HFFc6 (cell line): ENCODE data around the gene ADIPOQ. TPM values are rescaled to one million over a fixed set of nuclear protein-coding genes. Genes with fewer than 3 reads are reported as not detected.
"Not testable (repeated sequence)": the region's sequence is repeated elsewhere in the genome, so short reads cannot be mapped to it uniquely, and the experiment has no call there.

ENCODE experiments used
- DNase-seq: peaks from one replicate; pipeline ENCODE4 v3.0.0-alpha.2; 2018
- H3K27ac Mint-ChIP-seq: 2 replicates; pipeline ENCODE4 v1.8.0; 2020; ENCODE audit warnings: mild to moderate bottlenecking, mixed read lengths
- H3K27me3 Mint-ChIP-seq: 2 replicates; pipeline ENCODE4 v1.8.0; 2021; ENCODE audit warnings: mild to moderate bottlenecking, moderate library complexity, mixed read lengths; ENCODE audit not compliant: insufficient read depth
- H3K36me3 Mint-ChIP-seq: 2 replicates; pipeline ENCODE4 v1.8.0; 2021; ENCODE audit warnings: low read depth, mixed read lengths
- H3K4me1 Mint-ChIP-seq: 2 replicates; pipeline ENCODE4 v1.8.0; 2020; ENCODE audit warnings: low read depth, mixed read lengths
- H3K4me3 Mint-ChIP-seq: 2 replicates; pipeline ENCODE4 v1.8.0; 2020; ENCODE audit warnings: mild to moderate bottlenecking, moderate library complexity, mixed read lengths
- H3K9me3 Mint-ChIP-seq: 2 replicates; pipeline ENCODE4 v1.8.0; 2020; ENCODE audit warnings: mild to moderate bottlenecking, mixed read lengths
- CTCF ChIP-seq: fragments of 200-600 bp; sonication (generic); IDR thresholded peaks from 2 replicates; pipeline ENCODE4 v1.5.0; 2021; ENCODE audit warnings: antibody characterized with exemption, mild to moderate bottlenecking
- total RNA-seq, 6 experiments: library from RNA; stranded (reverse); fragmentation: NEBNext Ultra II Directional; extraction: Animal tissue kit (Norgen Biotek cat#: 25700); gene quantifications; 2 replicates in 1 of 6; 3 replicates in 5 of 6; pipeline ENCODE4 v1.2.3, GENCODE V29; 2021

ADIPOQ gene
- total RNA-seq, 6 experiments from 2014 or later = not detected

- H3K4me1 Mint-ChIP-seq = no peaks in the 10 kb centered on the region
- DNase-seq = no peak
- H3K27ac Mint-ChIP-seq = no peak overlapping the region
- no peak overlapping the region for H3K4me3 Mint-ChIP-seq
- no peaks in the 10 kb centered on the region for H3K9me3 Mint-ChIP-seq
- H3K27me3 Mint-ChIP-seq = peaks cover 11% of the 10 kb centered on the region
- no peaks in the 10 kb centered on the region for H3K36me3 Mint-ChIP-seq
- no peak for TF ChIP-seq CTCF
Measured at GRCh38 chr3:186896006-186896405, 53.5 kb downstream of the ADIPOQ start.

GRCh38 chr3:186896875-186897274 lies 54.4 kb downstream of the ADIPOQ start:
- peaks cover 12% of the 10 kb centered on the region for H3K27me3 Mint-ChIP-seq
- H3K36me3 Mint-ChIP-seq = no peaks in the 10 kb centered on the region
- no peak overlapping the region for H3K27ac Mint-ChIP-seq
- no peak for TF ChIP-seq CTCF
- H3K4me3 Mint-ChIP-seq = no peak overlapping the region
- DNase-seq = no peak
- no peaks in the 10 kb centered on the region for H3K9me3 Mint-ChIP-seq
- H3K4me1 Mint-ChIP-seq = no peaks in the 10 kb centered on the region

GRCh38 chr3:186901135-186901734 lies 58.7 kb downstream of the ADIPOQ start:
- H3K27me3 Mint-ChIP-seq = peaks cover 12% of the 10 kb centered on the region
- H3K4me1 Mint-ChIP-seq = no peaks in the 10 kb centered on the region
- no peak overlapping the region for H3K4me3 Mint-ChIP-seq
- peaks cover 10% of the 10 kb centered on the region for H3K9me3 Mint-ChIP-seq
- TF ChIP-seq CTCF = no peak
- peaks cover 5% of the 10 kb centered on the region; the same call in 1 of the 2 replicates for H3K36me3 Mint-ChIP-seq
- DNase-seq = no peak
- H3K27ac Mint-ChIP-seq = no peak overlapping the region

- no peak for TF ChIP-seq CTCF
- DNase-seq = no peak
- Mint-ChIP-seq H3K4me1 (no peaks in the 10 kb centered on the region), H3K27me3 (peaks cover 15% of the 10 kb centered on the region), H3K9me3 (peaks cover 10% of the 10 kb centered on the region), H3K4me3 (no peak overlapping the region), H3K36me3 (peaks cover 5% of the 10 kb centered on the region; the same call in 1 of the 2 replicates), H3K27ac (no peak overlapping the region)
Measured at GRCh38 chr3:186902154-186902553, 59.6 kb downstream of the ADIPOQ start.

DNA sequence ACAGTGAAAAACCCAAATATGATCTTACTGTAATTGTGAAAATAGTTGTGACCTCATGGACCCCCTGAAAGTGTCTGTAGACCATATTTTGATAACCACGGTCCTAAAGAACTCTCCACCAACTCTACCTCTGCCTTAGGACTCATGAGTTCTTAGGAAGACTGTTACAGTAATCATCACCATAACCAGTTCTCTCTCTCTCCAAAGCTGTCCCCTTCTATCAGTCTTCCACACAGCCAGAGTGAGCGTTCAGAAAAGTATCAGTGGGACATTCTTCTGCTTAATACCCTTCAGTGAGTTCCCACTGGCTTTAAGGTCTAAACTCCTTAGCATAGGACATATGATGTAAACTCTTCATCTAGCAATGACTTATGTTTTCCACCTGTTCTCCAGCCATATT lies 60.2 kb downstream of the ADIPOQ start:
- no peak overlapping the region for H3K27ac Mint-ChIP-seq
- H3K4me3 Mint-ChIP-seq = no peak overlapping the region
- no peaks in the 10 kb centered on the region for H3K4me1 Mint-ChIP-seq
- no peak for DNase-seq
- no peak for TF ChIP-seq CTCF
- peaks cover 5% of the 10 kb centered on the region; the same call in 1 of the 2 replicates for H3K36me3 Mint-ChIP-seq
- H3K9me3 Mint-ChIP-seq = peaks cover 10% of the 10 kb centered on the region
- H3K27me3 Mint-ChIP-seq = peaks cover 15% of the 10 kb centered on the region

DNA sequence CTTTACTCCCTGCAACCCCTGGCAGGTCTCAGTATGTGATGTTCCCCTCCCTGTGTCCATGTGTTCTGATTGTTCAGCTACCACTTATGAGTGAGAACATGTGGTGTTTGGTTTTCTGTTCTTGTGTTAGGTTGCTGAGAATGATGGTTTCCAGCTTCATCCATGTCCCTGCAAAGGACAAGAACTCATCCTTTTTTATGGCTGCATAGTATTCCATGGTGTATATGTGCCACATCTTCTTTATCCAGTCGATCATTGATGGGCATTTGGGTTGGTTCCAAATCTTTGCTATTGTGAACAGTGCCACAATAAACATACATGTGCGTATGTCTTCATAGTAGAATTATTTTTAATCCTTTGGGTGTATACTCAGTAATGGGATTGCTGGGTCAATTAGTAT lies 61.2 kb downstream of the ADIPOQ start:
- not testable (repeated sequence) for H3K9me3 Mint-ChIP-seq, H3K27ac Mint-ChIP-seq, H3K4me1 Mint-ChIP-seq, H3K4me3 Mint-ChIP-seq, DNase-seq, H3K36me3 Mint-ChIP-seq
- H3K27me3 Mint-ChIP-seq = peaks cover 15% of the 10 kb centered on the region

DNA sequence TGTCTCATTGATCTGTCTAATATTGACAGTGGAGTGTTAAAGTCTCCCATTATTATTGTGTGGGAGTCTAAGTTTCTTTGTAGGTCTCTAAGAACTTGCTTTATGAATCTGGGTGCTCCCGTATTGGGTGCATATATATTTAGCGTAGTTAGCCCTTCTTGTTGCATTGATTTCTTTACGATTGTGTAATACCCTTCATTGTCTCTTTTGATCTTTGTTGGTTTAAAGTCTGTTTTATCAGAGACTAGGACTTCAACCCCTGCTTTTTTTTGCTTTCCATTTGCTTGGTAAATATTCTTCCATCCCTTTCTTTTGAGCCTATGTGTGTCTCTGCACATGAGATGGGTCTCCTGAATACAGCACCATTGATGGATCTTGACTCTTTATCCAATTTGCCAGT lies 64.6 kb downstream of the ADIPOQ start:
- not testable (repeated sequence) for DNase-seq, H3K36me3 Mint-ChIP-seq, H3K4me1 Mint-ChIP-seq, H3K9me3 Mint-ChIP-seq, H3K4me3 Mint-ChIP-seq, H3K27ac Mint-ChIP-seq
- peaks cover 13% of the 10 kb centered on the region for H3K27me3 Mint-ChIP-seq
